MCF 10A (cell line): ENCODE data around the gene SIX5. TPM values are rescaled to one million over a fixed set of nuclear protein-coding genes. Genes with fewer than 3 reads are reported as not detected.
"Not testable (repeated sequence)": the region's sequence is repeated elsewhere in the genome, so short reads cannot be mapped to it uniquely, and the experiment has no call there.

Experiments
- BruUV-seq: library from RNA; stranded (reverse); fragments of 400-500 nt; replicated peaks from 2 replicates; lab custom pipeline; 2021; lab: Mats Ljungman, UMichigan
- CTCF ChIA-PET: fragments of 300-600 bp; sonication (Branson Sonifier 250); formaldehyde crosslinking; extraction: SDS; loops from one replicate; lab custom pipeline; 2021; ENCODE audit warnings: antibody characterized with exemption, inconsistent platforms; lab: Yijun Ruan, JAX
- POLR2A ChIA-PET: fragments of 300-600, 350-650 bp; sonication (Branson Sonifier 250); formaldehyde crosslinking; extraction: SDS; loops from one replicate; lab custom pipeline; 2020; ENCODE audit warnings: antibody characterized with exemption, inconsistent platforms; lab: Yijun Ruan, JAX
- DNase-seq: peaks from one replicate; pipeline ENCODE4 v3.0.0-alpha.2; 2018; ENCODE audit not compliant: unreplicated experiment
- H3K27ac Mint-ChIP-seq: one replicate; pipeline ENCODE4 v1.8.0; 2022; ENCODE audit warnings: mild to moderate bottlenecking, low read depth, mixed read lengths; ENCODE audit not compliant: unreplicated experiment
- H3K27me3 Mint-ChIP-seq: one replicate; pipeline ENCODE4 v1.8.0; 2022; ENCODE audit warnings: mixed read lengths; ENCODE audit not compliant: insufficient read depth, unreplicated experiment
- H3K36me3 Mint-ChIP-seq: one replicate; pipeline ENCODE4 v1.8.0; 2022; ENCODE audit warnings: mild to moderate bottlenecking, moderate library complexity, mixed read lengths; ENCODE audit not compliant: insufficient read depth, unreplicated experiment
- H3K4me1 Mint-ChIP-seq: one replicate; pipeline ENCODE4 v1.8.0; 2022; ENCODE audit warnings: mixed read lengths; ENCODE audit not compliant: insufficient read depth, unreplicated experiment
- H3K4me3 Mint-ChIP-seq: one replicate; pipeline ENCODE4 v1.8.0; 2022; ENCODE audit warnings: mild to moderate bottlenecking, moderate library complexity, mixed read lengths; ENCODE audit not compliant: unreplicated experiment
- H3K9me3 Mint-ChIP-seq: one replicate; pipeline ENCODE4 v1.8.0; 2022; ENCODE audit warnings: mixed read lengths; ENCODE audit not compliant: unreplicated experiment
- intact Hi-C: fragments of 100-400 bp; cut with micrococcal nuclease; formaldehyde crosslinking; loops from 2 replicates; pipeline ENCODE4 v1.14.1; 2022
- total RNA-seq: library from RNA; stranded (reverse); gene quantifications from 2 replicates; pipeline ENCODE4 v1.2.3, GENCODE V29; 2022
- TF ChIP-seq, protein P1 (sequence below): fragments of 200-600 bp; IDR thresholded peaks from one replicate; pipeline ENCODE4 v1.8.0; 2022; ENCODE audit warnings: antibody characterized with exemption, mild to moderate bottlenecking; ENCODE audit not compliant: unreplicated experiment

Gene SIX5
- total RNA-seq, 1 experiment from 2014 or later: 19.6 TPM

GRCh38 chr19:45754323-45754722 is 14.7 kb downstream of the SIX5 start:
- DNase-seq: no peak
- H3K27ac Mint-ChIP-seq: no peak overlapping the region
- H3K4me3 Mint-ChIP-seq: no peak overlapping the region
- H3K27me3 Mint-ChIP-seq: no peaks in the 10 kb centered on the region
- H3K36me3 Mint-ChIP-seq: no peaks in the 10 kb centered on the region
- ChIA-PET CTCF (interaction anchor here (0.6 to 0.8 kb wide), 2 partner anchors 12 to 45 kb away, joined by 3 read pairs; no protein-coding TSS in a partner anchor), POLR2A (interaction anchor here (1.0 to 6.4 kb wide), 2 partner anchors 13 to 14 kb away, joined by 4 to 58 read pairs; partner anchors contain the start of gene SIX5)
- peaks cover 12% of the 10 kb centered on the region for H3K4me1 Mint-ChIP-seq
- no TSS peak for BruUV-seq
- TF ChIP-seq, protein P1, sequence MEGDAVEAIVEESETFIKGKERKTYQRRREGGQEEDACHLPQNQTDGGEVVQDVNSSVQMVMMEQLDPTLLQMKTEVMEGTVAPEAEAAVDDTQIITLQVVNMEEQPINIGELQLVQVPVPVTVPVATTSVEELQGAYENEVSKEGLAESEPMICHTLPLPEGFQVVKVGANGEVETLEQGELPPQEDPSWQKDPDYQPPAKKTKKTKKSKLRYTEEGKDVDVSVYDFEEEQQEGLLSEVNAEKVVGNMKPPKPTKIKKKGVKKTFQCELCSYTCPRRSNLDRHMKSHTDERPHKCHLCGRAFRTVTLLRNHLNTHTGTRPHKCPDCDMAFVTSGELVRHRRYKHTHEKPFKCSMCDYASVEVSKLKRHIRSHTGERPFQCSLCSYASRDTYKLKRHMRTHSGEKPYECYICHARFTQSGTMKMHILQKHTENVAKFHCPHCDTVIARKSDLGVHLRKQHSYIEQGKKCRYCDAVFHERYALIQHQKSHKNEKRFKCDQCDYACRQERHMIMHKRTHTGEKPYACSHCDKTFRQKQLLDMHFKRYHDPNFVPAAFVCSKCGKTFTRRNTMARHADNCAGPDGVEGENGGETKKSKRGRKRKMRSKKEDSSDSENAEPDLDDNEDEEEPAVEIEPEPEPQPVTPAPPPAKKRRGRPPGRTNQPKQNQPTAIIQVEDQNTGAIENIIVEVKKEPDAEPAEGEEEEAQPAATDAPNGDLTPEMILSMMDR: no peak
- intact Hi-C loops: no loop called here
- H3K9me3 Mint-ChIP-seq: no peaks in the 10 kb centered on the region

GRCh38 chr19:45753548-45753947 is 15.5 kb downstream of the SIX5 start:
- H3K4me3 Mint-ChIP-seq: no peak overlapping the region
- CTCF ChIA-PET: interaction anchor here (0.6 to 0.8 kb wide), 4 partner anchors 13 to 695 kb away, joined by 3 to 5 read pairs (median 3); partner anchors contain the start of gene FBXO46
- H3K27ac Mint-ChIP-seq: no peak overlapping the region
- no peaks in the 10 kb centered on the region for H3K36me3 Mint-ChIP-seq
- BruUV-seq: no TSS peak
- H3K9me3 Mint-ChIP-seq: no peaks in the 10 kb centered on the region
- POLR2A ChIA-PET: interaction anchor here (0.9 to 6.4 kb wide), 3 partner anchors 15 to 69 kb away, joined by 3 to 58 read pairs (median 4); partner anchors contain the start of gene SIX5
- TF ChIP-seq, protein P1: no peak
- H3K4me1 Mint-ChIP-seq: peaks cover 12% of the 10 kb centered on the region
- intact Hi-C loops: no loop called here
- no peak for DNase-seq
- H3K27me3 Mint-ChIP-seq: no peaks in the 10 kb centered on the region

DNA sequence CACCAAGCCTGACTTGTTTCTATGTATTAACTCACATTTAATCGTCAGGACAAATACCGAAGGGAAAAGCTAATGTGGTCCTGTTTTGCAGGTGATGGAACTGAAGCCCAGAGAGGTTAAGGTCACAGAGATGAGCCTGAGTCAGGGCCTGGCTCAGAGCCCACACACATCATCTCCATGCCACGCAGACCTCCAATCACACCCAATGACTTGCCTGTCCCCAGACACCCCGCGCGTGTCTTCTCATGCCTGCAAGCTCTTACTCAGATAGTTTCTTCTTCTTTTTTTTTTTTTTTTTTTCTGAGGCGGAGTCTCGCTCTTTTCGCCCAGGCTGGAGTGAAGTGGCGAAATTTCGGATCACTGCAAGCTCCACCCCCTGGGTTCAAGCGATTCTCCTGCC is 16.4 kb downstream of the SIX5 start:
- Mint-ChIP-seq H3K27ac (peak overlapping the region; percentile 65), H3K4me1 (peaks cover 9% of the 10 kb centered on the region), H3K4me3 (no peak overlapping the region), H3K27me3 (no peaks in the 10 kb centered on the region), H3K9me3 (no peaks in the 10 kb centered on the region), H3K36me3 (no peaks in the 10 kb centered on the region)
- CTCF ChIA-PET: no interaction called here
- POLR2A ChIA-PET: interaction anchor here (0.9 to 6.4 kb wide), 8 partner anchors 10 to 68 kb away, joined by 3 to 58 read pairs (median 4); partner anchors contain the start of genes QPCTL and SIX5
- DNase-seq: peak; percentile 74
- intact Hi-C loops: no loop called here
- TF ChIP-seq, protein P1: no peak
- BruUV-seq: no TSS peak

GRCh38 chr19:45751483-45751882 is 17.6 kb downstream of the SIX5 start:
- intact Hi-C loops, BruUV-seq, H3K4me3 Mint-ChIP-seq, H3K27me3 Mint-ChIP-seq, DNase-seq, H3K9me3 Mint-ChIP-seq, H3K4me1 Mint-ChIP-seq, H3K36me3 Mint-ChIP-seq: not testable (repeated sequence)
- H3K27ac Mint-ChIP-seq: peak overlapping the region; percentile 17
- POLR2A ChIA-PET: interaction anchor here (1.2 to 6.4 kb wide), 2 partner anchors 17 to 59 kb away, joined by 3 to 58 read pairs; partner anchors contain the start of genes QPCTL and SIX5
- CTCF ChIA-PET: interaction anchor here (0.6 to 0.9 kb wide), 2 partner anchors 47 to 70 kb away, joined by 3 to 4 read pairs; no protein-coding TSS in a partner anchor
